H1 (cell line): ENCODE measurements around the gene ZFAND3. TPM values are rescaled to one million over a fixed set of nuclear protein-coding genes. Genes with fewer than 3 reads are reported as not detected.

Experiments
- ASH2L ChIP-seq: fragments of 200-600, 300-600 bp; sonication (generic); IDR thresholded peaks from one replicate; pipeline ENCODE4 v1.7.1; 2017; ENCODE audit warnings: low read length
- GABPA ChIP-seq: IDR thresholded peaks from 2 replicates; pipeline ENCODE4 v1.6.1; 2011; ENCODE audit warnings: mild to moderate bottlenecking, low read length, moderate library complexity, borderline replicate concordance; ENCODE audit not compliant: insufficient read depth
- JUND ChIP-seq: IDR thresholded peaks from 2 replicates; pipeline ENCODE4 v1.6.1; 2011; ENCODE audit warnings: mild to moderate bottlenecking, improper control_type of control experiment, low read length
- SIX5 ChIP-seq: IDR thresholded peaks from 2 replicates; pipeline ENCODE4 v1.6.1; 2011; ENCODE audit warnings: mild to moderate bottlenecking, low read depth, low read length
- polyA plus RNA-seq, 7 experiments: library from polyadenylated mRNA; depleted of rRNA in 3 of 7; stranded (reverse) in 5 of 7; unstranded in 2 of 7; fragments of >200 nt in 5 of 7; fragments of 200-250 nt in 2 of 7; gene quantifications; 1 replicate in 5 of 7; 2 replicates in 1 of 7; 4 replicates in 1 of 7; pipeline versions ENCODE4 v1.2.1 to v1.2.3, GENCODE V29; 2011 to 2013; ENCODE audit warnings: missing spikeins in 2 of 7, mixed read lengths in 2 of 7
- total RNA-seq: library from RNA; stranded (reverse); fragmentation: NEBNext Ultra II Directional; extraction: Animal tissue kit (Norgen Biotek cat#: 25700); gene quantifications from 2 replicates; pipeline ENCODE4 v1.2.1, GENCODE V29; 2021

The ZFAND3 gene
- total and polyA plus RNA-seq, 2 of the 8 experiments (the other 6 are each of a cell fraction or from before 2014, with no cell fraction given) = 13.0 to 51.3 TPM

DNA sequence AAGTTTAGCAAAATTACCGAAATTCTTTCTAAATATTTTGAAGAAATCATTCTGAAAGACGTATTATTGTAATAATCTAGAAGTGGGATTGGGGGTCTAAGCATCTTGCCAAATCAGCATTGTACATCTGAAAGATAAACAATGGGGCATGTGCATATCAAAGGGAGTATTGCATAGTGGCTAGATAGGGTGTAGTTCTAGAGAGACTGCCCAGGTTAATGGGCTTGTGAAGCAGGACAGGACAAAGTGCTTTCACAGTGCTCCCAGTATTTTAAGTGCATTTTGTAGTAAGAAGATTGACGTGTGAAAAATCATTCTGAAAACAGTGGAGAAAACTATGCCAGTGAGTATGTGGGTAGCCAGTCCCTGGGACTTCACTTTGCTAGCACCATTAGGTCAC lies 236.8 kb downstream of the ZFAND3 start (continued):
- no peak for TF ChIP-seq SIX5
- TF ChIP-seq GABPA = no peak
- TF ChIP-seq ASH2L = no peak
- no peak for TF ChIP-seq JUND
- TF ChIP-seq, all 59 proteins: peak for 0
